ENCODE results near the gene RIMBP2.

Gene RIMBP2

DNA sequence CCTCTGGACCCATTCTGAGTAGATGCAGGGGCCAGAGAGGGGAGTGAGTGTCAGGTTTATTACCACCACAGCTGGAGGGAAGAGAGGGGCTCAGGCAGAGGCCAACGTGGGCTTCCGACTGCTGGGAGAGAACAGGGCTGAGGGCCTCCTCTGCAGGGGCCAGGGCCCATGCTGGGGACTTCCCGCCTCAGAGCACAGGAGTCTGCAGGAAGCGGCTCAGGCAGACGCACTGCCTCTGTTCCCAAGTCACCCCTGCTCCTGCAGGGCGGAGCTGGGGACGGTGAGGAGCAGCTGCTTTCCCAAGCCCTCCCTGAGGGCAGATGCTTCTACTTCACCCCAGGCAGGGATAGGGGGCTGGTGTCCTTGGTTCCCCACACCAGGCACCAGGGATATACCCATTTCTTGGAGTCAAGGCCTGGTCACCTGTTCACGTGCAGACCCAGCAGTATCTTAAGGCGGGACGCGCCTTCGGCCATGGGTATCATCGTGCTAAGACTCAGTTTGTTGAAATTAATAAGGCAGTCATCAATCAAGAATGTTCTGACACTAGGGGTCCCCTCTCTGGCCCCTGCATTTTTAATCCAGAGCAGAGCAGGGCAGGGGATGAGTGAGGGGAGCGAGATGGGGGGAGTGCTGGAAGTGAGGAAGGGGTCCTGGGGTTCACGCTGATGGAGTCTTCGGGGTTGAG lies 278.4 kb downstream of the RIMBP2 start:
- no peak for DNase-seq (ENCODE audit: low read depth)
- TF ChIP-seq, protein P1, sequence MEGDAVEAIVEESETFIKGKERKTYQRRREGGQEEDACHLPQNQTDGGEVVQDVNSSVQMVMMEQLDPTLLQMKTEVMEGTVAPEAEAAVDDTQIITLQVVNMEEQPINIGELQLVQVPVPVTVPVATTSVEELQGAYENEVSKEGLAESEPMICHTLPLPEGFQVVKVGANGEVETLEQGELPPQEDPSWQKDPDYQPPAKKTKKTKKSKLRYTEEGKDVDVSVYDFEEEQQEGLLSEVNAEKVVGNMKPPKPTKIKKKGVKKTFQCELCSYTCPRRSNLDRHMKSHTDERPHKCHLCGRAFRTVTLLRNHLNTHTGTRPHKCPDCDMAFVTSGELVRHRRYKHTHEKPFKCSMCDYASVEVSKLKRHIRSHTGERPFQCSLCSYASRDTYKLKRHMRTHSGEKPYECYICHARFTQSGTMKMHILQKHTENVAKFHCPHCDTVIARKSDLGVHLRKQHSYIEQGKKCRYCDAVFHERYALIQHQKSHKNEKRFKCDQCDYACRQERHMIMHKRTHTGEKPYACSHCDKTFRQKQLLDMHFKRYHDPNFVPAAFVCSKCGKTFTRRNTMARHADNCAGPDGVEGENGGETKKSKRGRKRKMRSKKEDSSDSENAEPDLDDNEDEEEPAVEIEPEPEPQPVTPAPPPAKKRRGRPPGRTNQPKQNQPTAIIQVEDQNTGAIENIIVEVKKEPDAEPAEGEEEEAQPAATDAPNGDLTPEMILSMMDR (conservative IDR thresholded peaks at IDR 0.05; ENCODE audit: control insufficient read depth, insufficient read depth, low read depth, low read length), result no peak
- no peak overlapping the region for H3K4me3 ChIP-seq (ENCODE audit: control insufficient read depth, low read depth, low read length)

DNA sequence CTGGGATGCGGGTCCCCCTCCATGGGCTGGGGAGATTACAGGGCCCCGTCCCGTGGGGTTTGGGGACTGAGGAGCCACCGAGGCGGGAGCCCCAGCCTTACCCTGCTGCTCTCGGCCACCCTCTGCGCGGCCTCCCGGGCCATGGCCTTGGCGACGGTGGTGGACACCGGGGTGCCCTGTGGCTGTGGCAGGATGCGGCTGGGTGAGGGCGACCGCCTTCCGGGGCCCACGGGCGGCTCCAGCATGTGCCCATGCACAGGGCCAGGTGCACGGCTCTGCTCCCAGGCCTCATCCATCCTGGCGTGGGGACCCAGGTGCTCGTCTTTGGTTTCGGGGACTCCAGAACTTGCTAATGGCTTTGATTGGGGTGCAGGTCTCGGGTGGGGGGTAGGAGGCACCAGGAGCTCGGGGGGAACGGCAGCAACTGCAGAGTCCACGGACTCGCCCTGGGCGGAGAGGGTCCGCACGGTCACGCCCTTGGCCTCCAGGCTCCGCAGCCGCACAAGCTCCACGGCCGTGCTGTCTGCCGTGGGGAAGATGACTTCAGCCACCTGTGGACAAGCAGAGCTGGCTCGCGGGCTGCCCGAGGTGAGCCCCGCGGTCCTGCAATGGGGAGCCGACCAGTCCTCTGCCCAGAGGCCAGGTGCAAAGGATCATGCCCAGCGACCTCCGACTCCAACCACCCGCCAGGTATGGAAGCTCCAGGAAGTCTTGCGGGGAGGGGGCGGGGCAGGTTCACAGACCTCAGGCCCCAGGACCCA lies 279.2 kb downstream of the RIMBP2 start:
- DNase-seq (ENCODE audit: low read depth), result no peak
- H3K4me3 ChIP-seq (ENCODE audit: control insufficient read depth, low read depth, low read length), result no peak overlapping the region
- TF ChIP-seq, protein P1 (conservative IDR thresholded peaks at IDR 0.05; ENCODE audit: control insufficient read depth, insufficient read depth, low read depth, low read length), result no peak

DNA sequence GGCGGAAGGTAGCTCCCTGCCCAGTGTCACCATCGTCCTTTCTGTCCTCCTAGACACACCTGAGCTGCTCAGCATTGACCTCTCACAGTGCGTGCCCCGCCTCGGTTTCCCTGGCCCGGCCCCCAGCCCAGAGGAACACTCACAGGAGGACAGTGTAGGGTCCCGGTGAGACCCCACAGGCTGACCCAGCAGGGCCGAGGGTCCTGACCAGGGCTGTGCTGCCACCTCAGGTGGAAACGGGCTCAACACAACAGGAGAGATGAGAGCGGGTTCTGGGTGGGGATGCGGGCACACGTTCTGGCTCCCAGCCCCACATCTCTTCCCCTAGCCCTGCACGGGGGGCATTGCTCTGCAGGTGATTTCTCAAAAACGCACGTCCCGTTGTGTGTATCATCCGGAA lies 280.3 kb downstream of the RIMBP2 start:
- TF ChIP-seq, protein P1 (conservative IDR thresholded peaks at IDR 0.05; ENCODE audit: control insufficient read depth, insufficient read depth, low read depth, low read length), result no peak
- no peak overlapping the region for H3K4me3 ChIP-seq (ENCODE audit: control insufficient read depth, low read depth, low read length)
- no peak for DNase-seq (ENCODE audit: low read depth)

DNA sequence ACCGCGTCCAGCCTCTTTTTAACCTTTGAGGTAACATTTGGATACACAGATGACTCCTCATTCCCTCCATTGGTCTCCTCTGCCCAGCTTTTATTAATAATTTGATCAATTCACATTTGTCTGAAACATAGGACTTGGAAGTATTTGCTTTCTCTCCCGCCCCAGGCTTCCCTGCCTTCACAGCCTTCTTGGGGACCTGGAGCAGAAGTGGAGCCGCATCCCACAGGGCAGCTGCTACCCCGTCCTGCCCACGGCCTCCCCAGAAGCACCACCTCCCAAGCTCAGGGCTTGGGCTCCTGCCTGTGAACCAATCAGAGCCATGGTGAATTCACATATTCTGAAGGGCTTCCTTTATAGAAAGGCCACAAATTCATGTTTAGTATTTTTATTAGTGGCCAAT lies 280.8 kb downstream of the RIMBP2 start:
- DNase-seq (ENCODE audit: low read depth), result no peak
- TF ChIP-seq, protein P1 (conservative IDR thresholded peaks at IDR 0.05; ENCODE audit: control insufficient read depth, insufficient read depth, low read depth, low read length), result no peak

DNA sequence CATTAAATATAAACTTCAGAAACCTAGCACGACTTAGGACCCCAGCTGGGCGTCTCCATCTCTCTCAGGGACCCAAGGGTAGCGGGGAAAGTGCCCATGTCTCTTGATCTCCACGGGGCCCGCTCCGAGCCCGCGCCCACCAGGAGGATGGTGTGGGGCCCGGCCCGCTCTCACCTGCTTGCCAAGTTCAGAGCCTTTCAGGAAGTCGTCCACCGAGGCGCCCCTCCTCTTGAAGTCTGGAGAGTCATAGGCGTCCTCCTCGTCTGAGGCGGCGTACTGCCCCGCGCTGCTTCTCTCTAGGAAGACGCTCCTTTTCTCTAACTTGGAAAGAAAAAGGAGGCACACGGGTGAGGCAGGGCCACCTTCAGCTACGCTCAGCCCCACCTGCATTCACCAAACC lies 281.5 kb downstream of the RIMBP2 start:
- no peak for DNase-seq (ENCODE audit: low read depth)
- TF ChIP-seq, protein P1 (conservative IDR thresholded peaks at IDR 0.05; ENCODE audit: control insufficient read depth, insufficient read depth, low read depth, low read length), result no peak
- H3K4me3 ChIP-seq (ENCODE audit: control insufficient read depth, low read depth, low read length), result no peak overlapping the region

More for the DNA sequence above, 280.8 kb downstream of the RIMBP2 start:
- H3K4me3 ChIP-seq (ENCODE audit: control insufficient read depth, low read depth, low read length), result no peak overlapping the region

DNA sequence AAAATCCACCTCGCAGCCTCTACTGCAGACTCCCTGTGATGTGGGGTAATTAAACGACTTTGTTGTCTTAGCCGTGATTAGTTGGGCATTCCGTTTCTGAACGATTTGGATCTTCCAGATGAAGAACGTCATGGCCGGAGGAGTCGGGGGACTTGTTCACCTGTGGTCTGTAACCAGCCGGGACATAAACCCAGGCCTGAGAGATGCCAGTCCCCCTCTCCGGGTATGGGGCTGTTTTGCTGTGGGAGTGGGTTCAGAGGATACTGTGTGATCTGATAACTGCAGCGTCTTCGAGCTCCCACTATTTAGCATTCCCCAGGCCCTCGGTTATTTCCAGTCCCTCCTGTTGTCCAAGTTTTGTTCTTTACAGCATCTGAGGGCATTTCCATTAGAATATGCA lies 282.3 kb downstream of the RIMBP2 start:
- H3K4me3 ChIP-seq (ENCODE audit: control insufficient read depth, low read depth, low read length), result no peak overlapping the region
- no peak for DNase-seq (ENCODE audit: low read depth)
- TF ChIP-seq, protein P1 (conservative IDR thresholded peaks at IDR 0.05; ENCODE audit: control insufficient read depth, insufficient read depth, low read depth, low read length), result no peak

All from fibroblast of mammary gland (primary cell).